Measurements from ENCODE around the gene PLEKHA4.

The PLEKHA4 gene

DNA sequence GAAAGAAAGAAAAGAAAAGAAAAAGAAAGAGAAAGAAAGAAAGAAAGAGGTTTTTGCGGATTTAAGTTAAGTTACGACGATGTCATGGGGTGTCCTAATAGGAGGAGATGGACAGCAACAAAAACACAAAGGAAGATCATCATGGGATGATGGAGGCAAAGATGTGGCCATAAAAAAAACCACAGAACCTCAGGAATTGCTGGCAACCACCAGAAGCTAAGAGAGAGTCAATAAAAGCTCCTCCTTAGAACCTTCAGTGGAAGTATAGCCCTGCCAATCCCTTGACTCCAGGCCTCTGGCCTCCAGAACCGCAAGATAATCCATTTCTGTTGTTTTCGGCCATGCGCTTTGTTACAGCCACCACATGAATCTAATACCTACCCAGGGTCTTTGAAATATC, 11.5 kb downstream of the PLEKHA4 start:
- Histone ChIP-seq H3K4me3 (replicated peaks; ENCODE audit: insufficient read depth, low read length) (no peak overlapping the region), H3K27ac (replicated peaks) (no peak overlapping the region), H3K27me3 (ENCODE audit: insufficient read depth, poor library complexity, severe bottlenecking) (no peaks in the 10 kb centered on the region)
- DNase-seq (ENCODE audit: low read depth in 1 of 2, low spot score in 1 of 2): no peak
- TF ChIP-seq SPI1 (IDR thresholded peaks at IDR 0.05; ENCODE audit: borderline replicate concordance, low read depth) (no peak), GABPA (IDR thresholded peaks at IDR 0.05; ENCODE audit: low read depth) (no peak), POLR2AphosphoS5 (IDR thresholded peaks at IDR 0.05; ENCODE audit: low read depth) (no peak), REST (IDR thresholded peaks at IDR 0.05; ENCODE audit: insufficient replicate concordance, low read depth) (no peak)
- TF ChIP-seq, protein P1, sequence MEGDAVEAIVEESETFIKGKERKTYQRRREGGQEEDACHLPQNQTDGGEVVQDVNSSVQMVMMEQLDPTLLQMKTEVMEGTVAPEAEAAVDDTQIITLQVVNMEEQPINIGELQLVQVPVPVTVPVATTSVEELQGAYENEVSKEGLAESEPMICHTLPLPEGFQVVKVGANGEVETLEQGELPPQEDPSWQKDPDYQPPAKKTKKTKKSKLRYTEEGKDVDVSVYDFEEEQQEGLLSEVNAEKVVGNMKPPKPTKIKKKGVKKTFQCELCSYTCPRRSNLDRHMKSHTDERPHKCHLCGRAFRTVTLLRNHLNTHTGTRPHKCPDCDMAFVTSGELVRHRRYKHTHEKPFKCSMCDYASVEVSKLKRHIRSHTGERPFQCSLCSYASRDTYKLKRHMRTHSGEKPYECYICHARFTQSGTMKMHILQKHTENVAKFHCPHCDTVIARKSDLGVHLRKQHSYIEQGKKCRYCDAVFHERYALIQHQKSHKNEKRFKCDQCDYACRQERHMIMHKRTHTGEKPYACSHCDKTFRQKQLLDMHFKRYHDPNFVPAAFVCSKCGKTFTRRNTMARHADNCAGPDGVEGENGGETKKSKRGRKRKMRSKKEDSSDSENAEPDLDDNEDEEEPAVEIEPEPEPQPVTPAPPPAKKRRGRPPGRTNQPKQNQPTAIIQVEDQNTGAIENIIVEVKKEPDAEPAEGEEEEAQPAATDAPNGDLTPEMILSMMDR (IDR thresholded peaks at IDR 0.05; ENCODE audit: insufficient read depth, low read length): no peak

DNA sequence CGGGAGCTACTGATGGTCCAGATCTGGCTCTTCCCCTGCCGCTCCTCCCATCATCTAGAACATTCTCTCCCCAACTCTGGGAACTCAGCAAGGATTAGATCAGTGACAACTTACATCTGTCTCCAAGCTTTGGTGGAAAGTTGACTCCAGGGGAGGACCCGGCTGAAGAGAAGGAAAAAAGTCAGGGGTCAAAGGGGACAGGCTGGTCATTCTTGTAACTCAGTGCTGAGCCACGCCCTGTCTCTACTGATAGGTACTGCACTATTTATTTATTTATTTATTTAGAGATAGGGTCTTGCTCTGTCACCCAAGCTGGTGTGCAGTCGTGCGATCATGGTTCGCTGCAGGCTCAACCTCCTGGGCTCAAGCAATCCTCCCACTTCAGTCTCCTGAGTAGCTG, 14.3 kb downstream of the PLEKHA4 start:
- no peak for DNase-seq (ENCODE audit: low read depth in 1 of 2, low spot score in 1 of 2)
- TF ChIP-seq POLR2AphosphoS5 (IDR thresholded peaks at IDR 0.05; ENCODE audit: low read depth) (no peak), REST (IDR thresholded peaks at IDR 0.05; ENCODE audit: insufficient replicate concordance, low read depth) (no peak), SPI1 (IDR thresholded peaks at IDR 0.05; ENCODE audit: borderline replicate concordance, low read depth) (no peak), GABPA (IDR thresholded peaks at IDR 0.05; ENCODE audit: low read depth) (no peak)
- TF ChIP-seq, protein P1 (IDR thresholded peaks at IDR 0.05; ENCODE audit: insufficient read depth, low read length): no peak
- Histone ChIP-seq H3K4me3 (replicated peaks; ENCODE audit: insufficient read depth, low read length) (no peak overlapping the region), H3K27ac (replicated peaks) (no peak overlapping the region), H3K27me3 (ENCODE audit: insufficient read depth, poor library complexity, severe bottlenecking) (no peaks in the 10 kb centered on the region)

- Histone ChIP-seq H3K27me3 (ENCODE audit: insufficient read depth, poor library complexity, severe bottlenecking) (no peaks in the 10 kb centered on the region), H3K27ac (replicated peaks) (no peak overlapping the region), H3K4me3 (replicated peaks; ENCODE audit: insufficient read depth, low read length) (no peak overlapping the region)
- DNase-seq (ENCODE audit: low read depth in 1 of 2, low spot score in 1 of 2): no peak
- TF ChIP-seq SPI1 (IDR thresholded peaks at IDR 0.05; ENCODE audit: borderline replicate concordance, low read depth): no peak
- no peak for TF ChIP-seq POLR2AphosphoS5 (IDR thresholded peaks at IDR 0.05; ENCODE audit: low read depth)
- no peak for TF ChIP-seq REST (IDR thresholded peaks at IDR 0.05; ENCODE audit: insufficient replicate concordance, low read depth)
- TF ChIP-seq, protein P1 (IDR thresholded peaks at IDR 0.05; ENCODE audit: insufficient read depth, low read length): no peak
- TF ChIP-seq GABPA (IDR thresholded peaks at IDR 0.05; ENCODE audit: low read depth): no peak
Measured at GRCh38 chr19:48853483-48853882, 14.9 kb downstream of the PLEKHA4 start.

Measured in HL-60 (cell line).